DOHH2 (cell line): ENCODE data around the gene FAM200C.

Source experiments
- H3F3A ChIP-seq: fragments of 200-600 bp; sonication (generic), shearing (Covaris generic); 2 replicates; pipeline ENCODE4 v1.6.0; 2016; ENCODE audit warnings: antibody characterized with exemption, mild to moderate bottlenecking; ENCODE audit not compliant: control insufficient read depth, insufficient read depth
- H3K27ac ChIP-seq: fragments of 200-600 bp; sonication (generic); 2 replicates; pipeline ENCODE4 v1.5.1; 2014; ENCODE audit warnings: low read depth, mild to moderate bottlenecking, low read length, moderate library complexity
- H3K27me3 ChIP-seq: fragments of 200-600 bp; sonication (generic); 2 replicates; pipeline ENCODE4 v1.6.1; 2014; ENCODE audit warnings: mild to moderate bottlenecking, low read length, mixed read lengths; ENCODE audit not compliant: control insufficient read depth
- H3K36me3 ChIP-seq: fragments of 200-600 bp; sonication (generic); 2 replicates; pipeline ENCODE4 v1.6.1; 2014; ENCODE audit warnings: mild to moderate bottlenecking, low read length, moderate library complexity, mixed read lengths; ENCODE audit not compliant: control insufficient read depth
- H3K4me1 ChIP-seq: fragments of 200-600 bp; sonication (generic); 2 replicates; pipeline ENCODE4 v1.6.1; 2014; ENCODE audit warnings: mild to moderate bottlenecking, low read length, mixed read lengths; ENCODE audit not compliant: control insufficient read depth
- H3K4me2 ChIP-seq: fragments of 200-600 bp; sonication (generic); 2 replicates; pipeline ENCODE4 v1.6.0; 2014; ENCODE audit warnings: mild to moderate bottlenecking, low read length, moderate library complexity
- H3K4me3 ChIP-seq: fragments of 200-600 bp; sonication (generic); 2 replicates; pipeline ENCODE4 v1.5.1; 2014; ENCODE audit warnings: mild to moderate bottlenecking, low read length, mixed read lengths
- H3K79me2 ChIP-seq: fragments of 200-600 bp; sonication (generic); 2 replicates; pipeline ENCODE4 v1.6.1; 2014; ENCODE audit warnings: mild to moderate bottlenecking, low read length, mixed read lengths; ENCODE audit not compliant: control insufficient read depth
- H3K9me2 ChIP-seq: fragments of 200-600 bp; sonication (generic); replicated peaks from 2 replicates; pipeline ENCODE4 v1.6.1; 2014; ENCODE audit warnings: mild to moderate bottlenecking, low read length, mixed read lengths; ENCODE audit not compliant: control insufficient read depth
- H3K9me3 ChIP-seq: fragments of 200-600 bp; sonication (generic); 2 replicates; pipeline ENCODE4 v1.6.1; 2014; ENCODE audit warnings: antibody characterized with exemption, low read length, mixed read lengths; ENCODE audit not compliant: control insufficient read depth, insufficient read depth
- H4K20me1 ChIP-seq: fragments of 200-600 bp; sonication (generic); 2 replicates; pipeline ENCODE4 v1.6.0; 2014; ENCODE audit warnings: low read depth, mild to moderate bottlenecking, antibody characterized with exemption, low read length, moderate library complexity; ENCODE audit not compliant: control insufficient read depth, insufficient read depth
- EZH2phosphoT487 ChIP-seq: fragments of 200-600 bp; sonication (generic); IDR thresholded peaks from 2 replicates; pipeline ENCODE4 v1.6.1; 2017; ENCODE audit warnings: borderline replicate concordance, mild to moderate bottlenecking, antibody characterized with exemption, low read length, moderate library complexity, mixed read lengths
- TF ChIP-seq, protein P1 (sequence below): fragments of 200-600 bp; sonication (generic); IDR thresholded peaks from one replicate; pipeline ENCODE4 v1.5.1; 2014; ENCODE audit warnings: antibody characterized with exemption, mild to moderate bottlenecking, low read depth, low read length; ENCODE audit not compliant: poor library complexity, severe bottlenecking

The FAM200C gene

DNA sequence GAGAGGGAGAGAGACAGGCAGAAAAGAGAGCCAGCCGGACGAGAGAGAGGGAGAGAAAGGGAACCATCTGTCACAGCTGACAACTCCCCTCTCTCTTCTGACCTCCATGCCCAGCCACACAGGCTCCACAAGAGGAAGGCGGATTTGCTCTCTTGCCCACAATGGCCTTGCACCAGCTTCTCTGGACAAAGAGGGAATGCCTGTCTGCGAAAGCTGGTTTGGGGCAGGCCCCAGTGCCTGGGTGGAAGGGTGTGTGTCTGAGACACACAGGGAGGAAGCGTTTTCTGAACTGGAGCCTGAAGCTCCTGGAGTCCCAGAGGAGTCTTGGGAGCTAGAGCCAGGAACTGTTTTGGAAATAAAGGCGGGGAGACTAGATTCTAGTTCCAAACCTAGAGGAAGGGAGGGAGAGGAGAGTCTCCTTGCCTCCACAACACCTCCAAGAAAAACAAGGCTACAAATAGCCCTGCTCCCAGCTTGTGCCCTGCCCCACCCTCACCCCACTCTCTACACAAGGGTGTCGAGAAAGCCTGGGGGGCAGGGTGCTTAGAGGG lies 41.9 kb downstream of the FAM200C start:
- Histone ChIP-seq H3K4me1 (no peaks in the 10 kb centered on the region), H3K9me2 (no peaks in the 10 kb centered on the region), H3K79me2 (no peaks in the 10 kb centered on the region), H3K36me3 (no peaks in the 10 kb centered on the region), H3K27ac (no peak overlapping the region), H3K4me3 (no peak overlapping the region), H4K20me1 (no peaks in the 10 kb centered on the region), H3K4me2 (no peak overlapping the region), H3K27me3 (peaks cover 6% of the 10 kb centered on the region; the same call in 1 of the 2 replicates), H3F3A (no peaks in the 10 kb centered on the region), H3K9me3 (no peaks in the 10 kb centered on the region)
- TF ChIP-seq, protein P1, sequence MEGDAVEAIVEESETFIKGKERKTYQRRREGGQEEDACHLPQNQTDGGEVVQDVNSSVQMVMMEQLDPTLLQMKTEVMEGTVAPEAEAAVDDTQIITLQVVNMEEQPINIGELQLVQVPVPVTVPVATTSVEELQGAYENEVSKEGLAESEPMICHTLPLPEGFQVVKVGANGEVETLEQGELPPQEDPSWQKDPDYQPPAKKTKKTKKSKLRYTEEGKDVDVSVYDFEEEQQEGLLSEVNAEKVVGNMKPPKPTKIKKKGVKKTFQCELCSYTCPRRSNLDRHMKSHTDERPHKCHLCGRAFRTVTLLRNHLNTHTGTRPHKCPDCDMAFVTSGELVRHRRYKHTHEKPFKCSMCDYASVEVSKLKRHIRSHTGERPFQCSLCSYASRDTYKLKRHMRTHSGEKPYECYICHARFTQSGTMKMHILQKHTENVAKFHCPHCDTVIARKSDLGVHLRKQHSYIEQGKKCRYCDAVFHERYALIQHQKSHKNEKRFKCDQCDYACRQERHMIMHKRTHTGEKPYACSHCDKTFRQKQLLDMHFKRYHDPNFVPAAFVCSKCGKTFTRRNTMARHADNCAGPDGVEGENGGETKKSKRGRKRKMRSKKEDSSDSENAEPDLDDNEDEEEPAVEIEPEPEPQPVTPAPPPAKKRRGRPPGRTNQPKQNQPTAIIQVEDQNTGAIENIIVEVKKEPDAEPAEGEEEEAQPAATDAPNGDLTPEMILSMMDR: no peak
- TF ChIP-seq EZH2phosphoT487: no peak

DNA sequence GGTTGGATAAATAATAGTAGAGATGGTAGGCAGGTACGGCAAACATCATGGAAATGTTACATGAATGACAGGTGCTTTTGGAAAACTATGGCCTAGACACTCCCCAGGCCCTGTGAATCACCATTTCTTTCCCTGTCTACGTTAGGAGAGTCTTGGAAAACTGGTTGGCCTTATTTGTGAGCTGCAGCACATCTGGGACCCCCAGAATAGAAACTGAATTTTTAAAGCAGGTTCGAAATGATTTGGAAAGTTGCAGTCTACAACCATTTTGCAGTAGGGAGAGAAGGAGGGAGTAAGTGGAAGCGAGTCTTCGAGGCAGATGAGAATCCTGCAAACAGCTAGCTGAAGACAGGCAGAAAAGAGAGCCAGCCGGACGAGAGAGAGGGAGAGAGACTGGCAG lies 42.5 kb downstream of the FAM200C start:
- Histone ChIP-seq H3F3A (no peaks in the 10 kb centered on the region), H3K27me3 (peaks cover 6% of the 10 kb centered on the region; the same call in 1 of the 2 replicates), H3K9me2 (no peaks in the 10 kb centered on the region), H3K27ac (no peak overlapping the region), H3K4me1 (no peaks in the 10 kb centered on the region), H3K4me3 (no peak overlapping the region), H3K79me2 (no peaks in the 10 kb centered on the region), H4K20me1 (no peaks in the 10 kb centered on the region), H3K9me3 (no peaks in the 10 kb centered on the region), H3K36me3 (no peaks in the 10 kb centered on the region), H3K4me2 (no peak overlapping the region)
- TF ChIP-seq EZH2phosphoT487: no peak
- TF ChIP-seq, protein P1: no peak

DNA sequence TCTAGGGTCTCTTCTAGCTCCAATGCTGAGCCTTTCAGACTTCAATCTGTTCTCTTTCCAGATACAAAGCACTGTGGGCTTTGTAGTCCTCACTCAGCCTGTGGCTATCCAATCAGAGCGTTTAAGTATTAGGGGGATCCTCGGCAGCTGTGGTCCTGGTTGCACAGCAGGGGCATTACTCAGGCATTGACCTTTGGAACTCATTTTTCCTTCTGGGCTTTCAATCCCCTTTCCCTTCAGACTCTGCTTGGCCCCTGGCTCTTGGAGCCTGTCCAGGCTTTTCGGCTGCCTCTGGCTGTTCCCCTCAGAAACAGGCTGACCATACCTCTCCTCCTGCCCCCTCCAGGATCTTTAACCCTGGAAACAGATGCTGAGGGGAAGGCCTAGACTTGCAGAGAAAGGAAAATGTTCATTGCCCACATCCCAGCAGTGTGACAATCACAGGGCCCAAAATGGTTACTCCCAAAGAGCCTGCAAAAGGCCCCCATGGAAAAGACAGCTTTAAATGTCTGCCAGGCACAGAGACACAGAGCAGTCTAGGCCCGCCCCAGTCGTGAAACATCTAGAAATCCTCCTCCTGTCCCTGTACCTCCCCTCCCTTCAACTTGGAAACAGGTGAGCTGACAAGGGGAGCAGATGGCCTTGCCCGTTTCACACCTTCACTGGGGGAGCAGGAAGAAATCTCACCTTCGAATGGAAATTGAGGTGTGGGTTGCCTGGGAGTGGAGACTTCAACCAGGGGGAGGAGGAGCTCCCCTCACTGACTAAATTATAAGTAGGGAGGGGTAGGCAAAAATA lies 43.1 kb downstream of the FAM200C start:
- no peaks in the 10 kb centered on the region for H4K20me1 ChIP-seq
- H3F3A ChIP-seq: no peaks in the 10 kb centered on the region
- H3K27ac ChIP-seq: no peak overlapping the region
- H3K36me3 ChIP-seq: no peaks in the 10 kb centered on the region
- no peaks in the 10 kb centered on the region for H3K9me2 ChIP-seq
- no peaks in the 10 kb centered on the region for H3K79me2 ChIP-seq
- no peak overlapping the region for H3K4me2 ChIP-seq
- no peaks in the 10 kb centered on the region for H3K9me3 ChIP-seq
- no peaks in the 10 kb centered on the region for H3K4me1 ChIP-seq
- peaks cover 6% of the 10 kb centered on the region; the same call in 1 of the 2 replicates for H3K27me3 ChIP-seq
- TF ChIP-seq, protein P1: no peak
- no peak for TF ChIP-seq EZH2phosphoT487
- H3K4me3 ChIP-seq: no peak overlapping the region
